Rectal smooth muscle tissue (tissue), 1 donor: ENCODE data around the gene PI3.
"Not testable (repeated sequence)": the region's sequence is repeated elsewhere in the genome, so short reads cannot be mapped to it uniquely, and the experiment has no call there.

Experiments
- H3K27ac ChIP-seq: one replicate; pipeline ENCODE4 v1.7.0; 2013; ENCODE audit warnings: low read depth, low read length, inconsistent platforms
- H3K27me3 ChIP-seq: one replicate; pipeline ENCODE4 v1.7.0; 2013; ENCODE audit warnings: low read length; ENCODE audit not compliant: control insufficient read depth, insufficient read depth
- H3K36me3 ChIP-seq: one replicate; pipeline ENCODE4 v1.7.0; 2013; ENCODE audit warnings: low read length; ENCODE audit not compliant: control insufficient read depth, insufficient read depth
- H3K4me1 ChIP-seq: one replicate; pipeline ENCODE4 v1.7.0; 2013; ENCODE audit warnings: low read length; ENCODE audit not compliant: control insufficient read depth, insufficient read depth
- H3K4me3 ChIP-seq: one replicate; pipeline ENCODE4 v1.7.0; 2013; ENCODE audit warnings: low read length
- H3K9ac ChIP-seq: one replicate; pipeline ENCODE4 v1.7.0; 2013; ENCODE audit warnings: low read length

PI3 gene

GRCh38 chr20:45174434-45175364 is at the start of gene PI3:
Gene PI3 (plus strand): TSS chr20:45174902. CDS start chr20:45174923, 21 bp downstream.
- no peak within 1 kb of the TSS for H3K4me3 ChIP-seq
- no peaks in the 10 kb centered on the region for H3K27me3 ChIP-seq
- no peak within 1 kb of the TSS for H3K9ac ChIP-seq
- no peaks in the 10 kb centered on the region for H3K36me3 ChIP-seq
- no peak within 1 kb of the TSS for H3K27ac ChIP-seq
- no peaks in the 10 kb centered on the region for H3K4me1 ChIP-seq

- H3K36me3 ChIP-seq: no peaks in the 10 kb centered on the region
- H3K4me3 ChIP-seq: no peak overlapping the region
- no peak overlapping the region for H3K27ac ChIP-seq
- H3K4me1 ChIP-seq: no peaks in the 10 kb centered on the region
- H3K9ac ChIP-seq: no peak overlapping the region
- H3K27me3 ChIP-seq: no peaks in the 10 kb centered on the region
These were observed 46.6 kb upstream of the PI3 start for GRCh38 chr20:45128099-45128498.

- no peak overlapping the region for H3K27ac ChIP-seq
- H3K27me3 ChIP-seq: no peaks in the 10 kb centered on the region
- H3K4me1 ChIP-seq: no peaks in the 10 kb centered on the region
- H3K36me3 ChIP-seq: no peaks in the 10 kb centered on the region
- H3K9ac ChIP-seq: no peak overlapping the region
- H3K4me3 ChIP-seq: no peak overlapping the region
These were observed 37.8 kb upstream of the PI3 start for GRCh38 chr20:45136911-45137310.

- H3K36me3 ChIP-seq: no peaks in the 10 kb centered on the region
- no peaks in the 10 kb centered on the region for H3K4me1 ChIP-seq
- H3K9ac ChIP-seq: no peak overlapping the region
- H3K27me3 ChIP-seq: no peaks in the 10 kb centered on the region
- no peak overlapping the region for H3K4me3 ChIP-seq
- no peak overlapping the region for H3K27ac ChIP-seq
These were observed 36.0 kb upstream of the PI3 start for GRCh38 chr20:45138561-45139300.

- H3K27me3 ChIP-seq: not testable (repeated sequence)
These were observed 34.8 kb upstream of the PI3 start for GRCh38 chr20:45139733-45140375.

GRCh38 chr20:45140836-45141235 is 33.9 kb upstream of the PI3 start:
- H3K9ac ChIP-seq: no peak overlapping the region
- no peak overlapping the region for H3K27ac ChIP-seq
- no peaks in the 10 kb centered on the region for H3K27me3 ChIP-seq
- no peaks in the 10 kb centered on the region for H3K4me1 ChIP-seq
- H3K4me3 ChIP-seq: no peak overlapping the region
- no peaks in the 10 kb centered on the region for H3K36me3 ChIP-seq

More at GRCh38 chr20:45139733-45140375, 34.8 kb upstream of the PI3 start:
- H3K27ac ChIP-seq, H3K4me3 ChIP-seq, H3K36me3 ChIP-seq, H3K4me1 ChIP-seq, H3K9ac ChIP-seq: not testable (repeated sequence)

- H3K36me3 ChIP-seq: no peaks in the 10 kb centered on the region
- no peaks in the 10 kb centered on the region for H3K27me3 ChIP-seq
- no peak overlapping the region for H3K9ac ChIP-seq
- no peak overlapping the region for H3K27ac ChIP-seq
- H3K4me1 ChIP-seq: no peaks in the 10 kb centered on the region
- no peak overlapping the region for H3K4me3 ChIP-seq
These were observed 25.6 kb upstream of the PI3 start for GRCh38 chr20:45149062-45149461.

- peaks cover 2% of the 10 kb centered on the region for H3K4me1 ChIP-seq
- H3K27me3 ChIP-seq: no peaks in the 10 kb centered on the region
- no peak overlapping the region for H3K4me3 ChIP-seq
- no peak overlapping the region for H3K27ac ChIP-seq
- H3K36me3 ChIP-seq: no peaks in the 10 kb centered on the region
- H3K9ac ChIP-seq: no peak overlapping the region
These were observed 22.3 kb upstream of the PI3 start for GRCh38 chr20:45152405-45152804.

GRCh38 chr20:45153147-45153546 is 21.6 kb upstream of the PI3 start:
- Histone ChIP-seq H3K4me1 (peaks cover 3% of the 10 kb centered on the region), H3K9ac (no peak overlapping the region), H3K4me3 (no peak overlapping the region), H3K36me3 (no peaks in the 10 kb centered on the region), H3K27me3 (no peaks in the 10 kb centered on the region), H3K27ac (no peak overlapping the region)

GRCh38 chr20:45153752-45154151 is 20.9 kb upstream of the PI3 start:
- Histone ChIP-seq H3K9ac (no peak overlapping the region), H3K36me3 (no peaks in the 10 kb centered on the region), H3K4me3 (no peak overlapping the region), H3K27ac (no peak overlapping the region), H3K27me3 (no peaks in the 10 kb centered on the region), H3K4me1 (peaks cover 3% of the 10 kb centered on the region)

- Histone ChIP-seq H3K4me1 (peaks cover 3% of the 10 kb centered on the region), H3K27me3 (no peaks in the 10 kb centered on the region), H3K36me3 (no peaks in the 10 kb centered on the region), H3K27ac (no peak overlapping the region), H3K4me3 (no peak overlapping the region), H3K9ac (no peak overlapping the region)
These were observed 20.5 kb upstream of the PI3 start for GRCh38 chr20:45154183-45154582.

- not testable (repeated sequence) for H3K4me3 ChIP-seq, H3K27me3 ChIP-seq, H3K36me3 ChIP-seq, H3K4me1 ChIP-seq, H3K9ac ChIP-seq, H3K27ac ChIP-seq
These were observed 19.9 kb upstream of the PI3 start for GRCh38 chr20:45154794-45155193.
